ENCODE data around the gene CRABP2. TPM values are rescaled to one million over a fixed set of nuclear protein-coding genes. Genes with fewer than 3 reads are reported as not detected.
A peak's percentile ranks its signal among the peaks of the same experiment; 100 is the strongest.

Gene CRABP2
- total RNA-seq, 1 donor from 2014 or later = 278 TPM

- no peaks in the 10 kb centered on the region for H3K27me3 Mint-ChIP-seq (ENCODE audit: low read depth, unreplicated experiment)
- H3K4me1 ChIP-seq (ENCODE audit: insufficient read depth, low read length) = peaks cover 29% of the 10 kb centered on the region
- H3K4me3 Mint-ChIP-seq (ENCODE audit: unreplicated experiment) = peak overlapping the region; percentile 4
- H2AFZ ChIP-seq (ENCODE audit: low read depth, low read length) = no peak overlapping the region
- H3K27ac ChIP-seq (ENCODE audit: low read depth, low read length) = no peak overlapping the region
- DNase-seq (ENCODE audit: low read depth) (no peak), FAIRE-seq (no peak)
- H3K79me2 ChIP-seq (ENCODE audit: insufficient read depth, low read length) = no peaks in the 10 kb centered on the region
- peaks cover 50% of the 10 kb centered on the region for H3K4me1 Mint-ChIP-seq (ENCODE audit: low read depth, unreplicated experiment)
- peaks cover 3% of the 10 kb centered on the region for H3K36me3 Mint-ChIP-seq (ENCODE audit: low read depth, unreplicated experiment)
- TF ChIP-seq CTCF (IDR thresholded peaks at IDR 0.05; ENCODE audit: insufficient read depth, low read depth, low read length) = no peak
- no peak for TF ChIP-seq EZH2 (IDR thresholded peaks at IDR 0.05; ENCODE audit: insufficient read depth, low read length)
- no peaks in the 10 kb centered on the region for H3K36me3 ChIP-seq (ENCODE audit: insufficient read depth, low read length)
- H3K4me3 ChIP-seq (ENCODE audit: insufficient read depth, low read depth, low read length) = no peak overlapping the region
- H3K9me3 ChIP-seq (ENCODE audit: insufficient read depth, low read depth, low read length) = no peaks in the 10 kb centered on the region
- H3K9ac ChIP-seq (ENCODE audit: low read length) = no peak overlapping the region
- no peaks in the 10 kb centered on the region for H3K9me3 Mint-ChIP-seq (ENCODE audit: unreplicated experiment)
- H4K20me1 ChIP-seq (ENCODE audit: insufficient read depth, low read length) = no peaks in the 10 kb centered on the region
- H3K27me3 ChIP-seq (ENCODE audit: insufficient read depth, low read length) = peaks cover 2% of the 10 kb centered on the region
- H3K4me2 ChIP-seq (ENCODE audit: low read length) = no peak overlapping the region
- peak overlapping the region; percentile 16 for H3K27ac Mint-ChIP-seq (ENCODE audit: unreplicated experiment)
Measured at GRCh38 chr1:156692925-156693847, 12.2 kb downstream of the CRABP2 start.

- FAIRE-seq = no peak
- no peaks in the 10 kb centered on the region for H3K79me2 ChIP-seq (ENCODE audit: insufficient read depth, low read length)
- no peak overlapping the region for H3K27ac ChIP-seq (ENCODE audit: low read depth, low read length)
- no peaks in the 10 kb centered on the region for H4K20me1 ChIP-seq (ENCODE audit: insufficient read depth, low read length)
- H3K27me3 ChIP-seq (ENCODE audit: insufficient read depth, low read length) = peaks cover 2% of the 10 kb centered on the region
- no peaks in the 10 kb centered on the region for H3K9me3 ChIP-seq (ENCODE audit: insufficient read depth, low read depth, low read length)
- H3K9ac ChIP-seq (ENCODE audit: low read length) = no peak overlapping the region
- H2AFZ ChIP-seq (ENCODE audit: low read depth, low read length) = no peak overlapping the region
- Mint-ChIP-seq H3K4me1 (ENCODE audit: low read depth, unreplicated experiment) (peaks cover 48% of the 10 kb centered on the region), H3K27ac (ENCODE audit: unreplicated experiment) (peak overlapping the region; percentile 79), H3K9me3 (ENCODE audit: unreplicated experiment) (no peaks in the 10 kb centered on the region), H3K36me3 (ENCODE audit: low read depth, unreplicated experiment) (no peaks in the 10 kb centered on the region), H3K27me3 (ENCODE audit: low read depth, unreplicated experiment) (no peaks in the 10 kb centered on the region), H3K4me3 (ENCODE audit: unreplicated experiment) (peak overlapping the region; percentile 45)
- peak overlapping the region; percentile 55 for H3K4me2 ChIP-seq (ENCODE audit: low read length)
- H3K4me3 ChIP-seq (ENCODE audit: insufficient read depth, low read depth, low read length) = no peak overlapping the region
- peaks cover 29% of the 10 kb centered on the region for H3K4me1 ChIP-seq (ENCODE audit: insufficient read depth, low read length)
- no peaks in the 10 kb centered on the region for H3K36me3 ChIP-seq (ENCODE audit: insufficient read depth, low read length)
- DNase-seq (ENCODE audit: low read depth) = no peak
- no peak for TF ChIP-seq EZH2 (IDR thresholded peaks at IDR 0.05; ENCODE audit: insufficient read depth, low read length)
- no peak for TF ChIP-seq CTCF (IDR thresholded peaks at IDR 0.05; ENCODE audit: insufficient read depth, low read depth, low read length)
Measured at GRCh38 chr1:156692441-156692924, 12.9 kb downstream of the CRABP2 start.

All from astrocyte (in vitro differentiated cells and primary cell).